GM21528 (cell line): ENCODE data around the gene CSRP1.

Experiments
- ATAC-seq: cut with Tn5 transposase; IDR thresholded peaks from one replicate; pipeline ENCODE4 v1.9.1; 2021; ENCODE audit warnings: mild to moderate bottlenecking, moderate library complexity; ENCODE audit not compliant: unreplicated experiment, low FRiP score

Gene CSRP1

GRCh38 chr1:201515062-201515750 is 8.3 kb upstream of the CSRP1 start:
- ATAC-seq: no peak

- ATAC-seq: no peak
Measured at GRCh38 chr1:201514466-201514865, 7.5 kb upstream of the CSRP1 start.

- no peak for ATAC-seq
Measured at GRCh38 chr1:201513498-201514243, 6.7 kb upstream of the CSRP1 start.

GRCh38 chr1:201511941-201512539 is 5.1 kb upstream of the CSRP1 start:
- ATAC-seq: no peak

- no peak for ATAC-seq
Measured at GRCh38 chr1:201511396-201511940, 4.5 kb upstream of the CSRP1 start.

GRCh38 chr1:201510734-201511133 is 3.8 kb upstream of the CSRP1 start:
- no peak for ATAC-seq

GRCh38 chr1:201509601-201510374 is 2.9 kb upstream of the CSRP1 start:
- ATAC-seq: no peak

GRCh38 chr1:201508809-201509208 is 1.9 kb upstream of the CSRP1 start:
- ATAC-seq: no peak

GRCh38 chr1:201507360-201507675 is 395 bp upstream of the CSRP1 start:
- ATAC-seq: peak; percentile 17

- no peak for ATAC-seq
Measured at GRCh38 chr1:201506092-201506491, 831 bp downstream of the CSRP1 start.

- no peak for ATAC-seq
Measured at GRCh38 chr1:201505503-201505890, 1.4 kb downstream of the CSRP1 start.

GRCh38 chr1:201504799-201505502 is 2.0 kb downstream of the CSRP1 start:
- no peak for ATAC-seq

GRCh38 chr1:201504179-201504631 is 2.7 kb downstream of the CSRP1 start:
- ATAC-seq: no peak

GRCh38 chr1:201503397-201504176 is 3.3 kb downstream of the CSRP1 start:
- ATAC-seq: no peak

GRCh38 chr1:201502511-201502857 is 4.4 kb downstream of the CSRP1 start:
- no peak for ATAC-seq

- no peak for ATAC-seq
Measured at GRCh38 chr1:201501812-201502510, 5.0 kb downstream of the CSRP1 start.

GRCh38 chr1:201501144-201501543 is 5.8 kb downstream of the CSRP1 start:
- no peak for ATAC-seq

GRCh38 chr1:201500670-201501120 is 6.2 kb downstream of the CSRP1 start:
- ATAC-seq: no peak
